Breast epithelium (tissue), 3 donors: Measurements from ENCODE around the gene GPR142.

Experiments used
- CTCF ChIP-seq, 3 donors: fragments of 450-650 bp; IDR thresholded peaks; one replicate each; pipeline ENCODE4 v1.5.1; 2016 to 2017; ENCODE audit warnings: antibody characterized with exemption in 3 of 3, mild to moderate bottlenecking in 3 of 3, moderate library complexity in 3 of 3
- POLR2A ChIP-seq: fragments of 450-650 bp; IDR thresholded peaks from one replicate; pipeline ENCODE4 v1.6.1; 2016; ENCODE audit warnings: antibody characterized with exemption, mild to moderate bottlenecking, moderate library complexity
- POLR2AphosphoS5 ChIP-seq, 3 donors: sonication (generic); formaldehyde crosslinking; IDR thresholded peaks; one replicate each; pipeline ENCODE4 v1.6.1; 2017; ENCODE audit warnings: antibody characterized with exemption in 3 of 3

GRCh38 chr17:74335529-74336062, 31.7 kb upstream of the GPR142 start:
- TF ChIP-seq CTCF (IDR thresholded peaks at IDR 0.05) (no peak), POLR2A (no peak), POLR2AphosphoS5 (IDR thresholded peaks at IDR 0.05) (no peak)
